OCI-LY1 (cell line): Measurements from ENCODE around the gene TAGLN2.

Source experiments
- H2AFZ ChIP-seq: fragments of 200-600 bp; sonication (generic), shearing (Covaris generic); 2 replicates; pipeline ENCODE4 v1.6.0; 2014; ENCODE audit warnings: antibody characterized with exemption, mild to moderate bottlenecking, low read length
- H3F3A ChIP-seq: fragments of 200-600 bp; sonication (generic), shearing (Covaris generic); 2 replicates; pipeline ENCODE4 v1.6.0; 2014; ENCODE audit warnings: mild to moderate bottlenecking, antibody characterized with exemption, low read length, moderate library complexity; ENCODE audit not compliant: insufficient read depth
- H3K27ac ChIP-seq: fragments of 200-600 bp; sonication (generic); 2 replicates; pipeline ENCODE4 v1.5.1; 2014; ENCODE audit warnings: low read length, mixed run types, mild to moderate bottlenecking, low read depth; ENCODE audit not compliant: poor library complexity, severe bottlenecking
- H3K27me3 ChIP-seq: fragments of 200-600 bp; sonication (generic); 2 replicates; pipeline ENCODE4 v1.6.0; 2014; ENCODE audit warnings: antibody characterized with exemption, mild to moderate bottlenecking, low read length, moderate library complexity; ENCODE audit not compliant: insufficient read depth
- H3K36me3 ChIP-seq: fragments of 200-600 bp; sonication (generic); 2 replicates; pipeline ENCODE4 v1.6.1; 2014; ENCODE audit warnings: mild to moderate bottlenecking, antibody characterized with exemption, low read length, moderate library complexity, mixed read lengths; ENCODE audit not compliant: insufficient read depth
- H3K4me1 ChIP-seq: fragments of 200-600 bp; sonication (generic); 2 replicates; pipeline ENCODE4 v1.5.1; 2014; ENCODE audit warnings: mild to moderate bottlenecking, low read length, moderate library complexity; ENCODE audit not compliant: insufficient read depth, severe bottlenecking
- H3K4me2 ChIP-seq: fragments of 200-600 bp; sonication (generic), shearing (Covaris generic); 2 replicates; pipeline ENCODE4 v1.6.1; 2014; ENCODE audit warnings: low read length
- H3K4me3 ChIP-seq: fragments of 200-600 bp; sonication (generic); 2 replicates; pipeline ENCODE4 v1.5.1; 2014; ENCODE audit warnings: low read length, low read depth, mild to moderate bottlenecking, mixed read lengths; ENCODE audit not compliant: poor library complexity, severe bottlenecking
- H3K79me2 ChIP-seq: fragments of 200-600 bp; shearing (Covaris generic); 2 replicates; pipeline ENCODE4 v1.6.1; 2016; ENCODE audit warnings: mixed run types, low read length, mixed read lengths; ENCODE audit not compliant: insufficient read depth
- H3K9ac ChIP-seq: fragments of 200-600 bp; sonication (generic), shearing (Covaris generic); 2 replicates; pipeline ENCODE4 v1.6.1; 2014; ENCODE audit warnings: mild to moderate bottlenecking, low read length, mixed read lengths
- H3K9me2 ChIP-seq: fragments of 200-600 bp; sonication (generic), shearing (Covaris generic); 2 replicates; pipeline ENCODE4 v1.6.1; 2014; ENCODE audit warnings: low read depth, mild to moderate bottlenecking, low read length, mixed read lengths
- H3K9me3 ChIP-seq: fragments of 200-600 bp; shearing (Covaris generic); 2 replicates; pipeline ENCODE4 v1.6.1; 2014; ENCODE audit warnings: low read length, mixed read lengths
- H4K20me1 ChIP-seq: fragments of 200-600 bp; sonication (generic), shearing (Covaris generic); 2 replicates; pipeline ENCODE4 v1.6.0; 2016; ENCODE audit warnings: mild to moderate bottlenecking, low read length; ENCODE audit not compliant: insufficient read depth
- CTCF ChIP-seq: fragments of 200-600 bp; sonication (generic), shearing (Covaris generic); IDR thresholded peaks from 2 replicates; pipeline ENCODE4 v1.5.1; 2017; ENCODE audit warnings: mild to moderate bottlenecking, antibody characterized with exemption, low read length, moderate library complexity, mixed read lengths
- EZH2 ChIP-seq: fragments of 200-600 bp; sonication (generic), shearing (Covaris generic); IDR thresholded peaks from 2 replicates; pipeline ENCODE4 v1.8.0; 2017; ENCODE audit warnings: borderline replicate concordance, mixed run types, mild to moderate bottlenecking, antibody characterized with exemption, low read length, moderate library complexity, mixed read lengths

TAGLN2 gene

GRCh38 chr1:159892944-159893343, 32.4 kb downstream of the TAGLN2 start:
- no peaks in the 10 kb centered on the region for H3K9me3 ChIP-seq
- TF ChIP-seq EZH2 (no peak), CTCF (peak; percentile 26; the same call in 1 of the 2 replicates)
- H3K4me2 ChIP-seq: no peak overlapping the region
- no peak overlapping the region for H3K9ac ChIP-seq
- no peaks in the 10 kb centered on the region for H3K4me1 ChIP-seq
- H3K27me3 ChIP-seq: 0 out of 2 replicates have a peak, but pooled peaks cover 3% of the 10 kb centered on the region
- no peak overlapping the region for H2AFZ ChIP-seq
- H3K9me2 ChIP-seq: no peaks in the 10 kb centered on the region
- no peaks in the 10 kb centered on the region for H3K79me2 ChIP-seq
- no peaks in the 10 kb centered on the region for H4K20me1 ChIP-seq
- no peaks in the 10 kb centered on the region for H3K36me3 ChIP-seq
- H3K27ac ChIP-seq: no peak overlapping the region
- no peaks in the 10 kb centered on the region for H3F3A ChIP-seq
- H3K4me3 ChIP-seq: no peak overlapping the region

- Histone ChIP-seq H3K4me3 (no peak overlapping the region), H3K27ac (no peak overlapping the region), H3K9me3 (no peaks in the 10 kb centered on the region), H4K20me1 (no peaks in the 10 kb centered on the region), H3F3A (no peaks in the 10 kb centered on the region), H3K4me2 (no peak overlapping the region), H3K4me1 (no peaks in the 10 kb centered on the region), H3K79me2 (no peaks in the 10 kb centered on the region), H2AFZ (no peak overlapping the region), H3K36me3 (no peaks in the 10 kb centered on the region), H3K27me3 (0 out of 2 replicates have a peak, but pooled peaks cover 3% of the 10 kb centered on the region), H3K9ac (no peak overlapping the region), H3K9me2 (no peaks in the 10 kb centered on the region)
- no peak for TF ChIP-seq EZH2
- peak; percentile 98 for TF ChIP-seq CTCF
Measured at GRCh38 chr1:159891275-159892157, 33.8 kb downstream of the TAGLN2 start.

- no peak overlapping the region for H3K27ac ChIP-seq
- H3K36me3 ChIP-seq: no peaks in the 10 kb centered on the region
- 0 out of 2 replicates have a peak, but pooled peaks cover 3% of the 10 kb centered on the region for H3K27me3 ChIP-seq
- H3K9ac ChIP-seq: no peak overlapping the region
- H3K9me3 ChIP-seq: no peaks in the 10 kb centered on the region
- no peak overlapping the region for H2AFZ ChIP-seq
- no peak overlapping the region for H3K4me3 ChIP-seq
- no peaks in the 10 kb centered on the region for H3F3A ChIP-seq
- H4K20me1 ChIP-seq: no peaks in the 10 kb centered on the region
- H3K4me1 ChIP-seq: no peaks in the 10 kb centered on the region
- TF ChIP-seq CTCF (no peak), EZH2 (no peak)
- H3K4me2 ChIP-seq: no peak overlapping the region
- H3K79me2 ChIP-seq: no peaks in the 10 kb centered on the region
- H3K9me2 ChIP-seq: no peaks in the 10 kb centered on the region
Measured at GRCh38 chr1:159890390-159890789, 34.9 kb downstream of the TAGLN2 start.
